GM18498 (cell line): ENCODE measurements around the gene SMAD3.

Experiments
- ATAC-seq: cut with Tn5 transposase; IDR thresholded peaks from one replicate; pipeline ENCODE4 v1.9.1; 2021; ENCODE audit warnings: mild to moderate bottlenecking, moderate library complexity; ENCODE audit not compliant: unreplicated experiment

SMAD3 gene

GRCh38 chr15:67035886-67036285 lies 29.5 kb upstream of the SMAD3 start:
- no peak for ATAC-seq

- no peak for ATAC-seq
Observed at GRCh38 chr15:67036775-67037555, 28.4 kb upstream of the SMAD3 start.

GRCh38 chr15:67037694-67038093 lies 27.7 kb upstream of the SMAD3 start:
- no peak for ATAC-seq

GRCh38 chr15:67038736-67039135 lies 26.7 kb upstream of the SMAD3 start:
- ATAC-seq = no peak

GRCh38 chr15:67039384-67040075 lies 25.9 kb upstream of the SMAD3 start:
- ATAC-seq = no peak

GRCh38 chr15:67040277-67040676 lies 25.1 kb upstream of the SMAD3 start:
- ATAC-seq = no peak

GRCh38 chr15:67042551-67043142 lies 22.8 kb upstream of the SMAD3 start:
- ATAC-seq = no peak

- no peak for ATAC-seq
Observed at GRCh38 chr15:67043939-67044771, 21.2 kb upstream of the SMAD3 start.

GRCh38 chr15:67047149-67047661 lies 18.2 kb upstream of the SMAD3 start:
- ATAC-seq = no peak

GRCh38 chr15:67048281-67049279 lies 16.8 kb upstream of the SMAD3 start:
- no peak for ATAC-seq

GRCh38 chr15:67049351-67050044 lies 15.9 kb upstream of the SMAD3 start:
- no peak for ATAC-seq

GRCh38 chr15:67050062-67050461 lies 15.3 kb upstream of the SMAD3 start:
- ATAC-seq = no peak

GRCh38 chr15:67050522-67051087 lies 14.8 kb upstream of the SMAD3 start:
- no peak for ATAC-seq

GRCh38 chr15:67051088-67052045 lies 14.0 kb upstream of the SMAD3 start:
- ATAC-seq = no peak

- no peak for ATAC-seq
Observed at GRCh38 chr15:67054676-67055075, 10.7 kb upstream of the SMAD3 start.

GRCh38 chr15:67059127-67059553 lies 6.3 kb upstream of the SMAD3 start:
- no peak for ATAC-seq

GRCh38 chr15:67061811-67062368 lies 3.5 kb upstream of the SMAD3 start:
- ATAC-seq = no peak
